Fibroblast of skin of right quadriceps (primary cell): ENCODE results near the gene RMP24.
"Not testable (repeated sequence)": the region's sequence is repeated elsewhere in the genome, so short reads cannot be mapped to it uniquely, and the experiment has no call there.

Experiments
- DNase-seq: peaks from one replicate; pipeline ENCODE4 v3.0.0-alpha.2; 2013

RMP24 gene

GRCh38 chr18:35968278-35968880 is 4.1 kb upstream of the RMP24 start:
- no peak for DNase-seq

GRCh38 chr18:35969676-35970075 is 2.8 kb upstream of the RMP24 start:
- DNase-seq, result no peak

GRCh38 chr18:35971661-35972196 is 750 bp upstream of the RMP24 start:
- no peak for DNase-seq

GRCh38 chr18:35973650-35974049 is 1.2 kb downstream of the RMP24 start:
- DNase-seq, result no peak

GRCh38 chr18:35974181-35974580 is 1.7 kb downstream of the RMP24 start:
- DNase-seq, result no peak

- no peak for DNase-seq
Measured at GRCh38 chr18:35979112-35979511, 6.6 kb downstream of the RMP24 start.

- peak; percentile 97 for DNase-seq
Measured at GRCh38 chr18:35982409-35983114, 10.1 kb downstream of the RMP24 start.

GRCh38 chr18:35983147-35983546 is 10.7 kb downstream of the RMP24 start:
- DNase-seq, result no peak

GRCh38 chr18:35983818-35984217 is 11.3 kb downstream of the RMP24 start:
- peak; percentile 92 for DNase-seq

GRCh38 chr18:35991696-35992095 is 19.2 kb downstream of the RMP24 start:
- DNase-seq, result no peak

GRCh38 chr18:35993013-35993412 is 20.5 kb downstream of the RMP24 start:
- DNase-seq, result no peak

- peak; percentile 5 for DNase-seq
Measured at GRCh38 chr18:35998967-35999366, 26.5 kb downstream of the RMP24 start.

GRCh38 chr18:35999925-36000324 is 27.4 kb downstream of the RMP24 start:
- DNase-seq, result peak; percentile 26

GRCh38 chr18:36006997-36007396 is 34.5 kb downstream of the RMP24 start:
- no peak for DNase-seq

GRCh38 chr18:36009214-36009613 is 36.7 kb downstream of the RMP24 start:
- no peak for DNase-seq

- DNase-seq, result peak; percentile 12
Measured at GRCh38 chr18:36012891-36013290, 40.4 kb downstream of the RMP24 start.

GRCh38 chr18:36015629-36016028 is 43.1 kb downstream of the RMP24 start:
- no peak for DNase-seq

- peak; percentile 1 for DNase-seq
Measured at GRCh38 chr18:36017232-36017631, 44.8 kb downstream of the RMP24 start.

GRCh38 chr18:36020174-36020711 is 47.8 kb downstream of the RMP24 start:
- no peak for DNase-seq

GRCh38 chr18:36023336-36023735 is 50.9 kb downstream of the RMP24 start:
- DNase-seq, result no peak

- not testable (repeated sequence) for DNase-seq
Measured at GRCh38 chr18:36024241-36024640, 51.8 kb downstream of the RMP24 start.

GRCh38 chr18:36025025-36025424 is 52.5 kb downstream of the RMP24 start:
- DNase-seq, result peak; percentile 23

GRCh38 chr18:36028859-36029258 is 56.4 kb downstream of the RMP24 start:
- DNase-seq, result no peak
